ENCODE results near the gene EIF2B1.

Gene EIF2B1

GRCh38 chr12:123578243-123578642 lies 55.2 kb downstream of the EIF2B1 start:
- no peak for TF ChIP-seq CTCF (IDR thresholded peaks at IDR 0.05)

- TF ChIP-seq CTCF (IDR thresholded peaks at IDR 0.05) = no peak
Measured at GRCh38 chr12:123576611-123577010, 56.9 kb downstream of the EIF2B1 start.

GRCh38 chr12:123573870-123574269 lies 59.6 kb downstream of the EIF2B1 start:
- no peak for TF ChIP-seq CTCF (IDR thresholded peaks at IDR 0.05)

- no peak for TF ChIP-seq CTCF (IDR thresholded peaks at IDR 0.05)
Measured at GRCh38 chr12:123572391-123572790, 61.1 kb downstream of the EIF2B1 start.

GRCh38 chr12:123571343-123571813 lies 62.1 kb downstream of the EIF2B1 start:
- no peak for TF ChIP-seq CTCF (IDR thresholded peaks at IDR 0.05)

Data from LNCAP (cell line).